Small intestine (tissue), 7 donors: ENCODE data around the gene NME2. TPM values are rescaled to one million over a fixed set of nuclear protein-coding genes. Genes with fewer than 3 reads are reported as not detected.
A peak's percentile ranks its signal among the peaks of the same experiment; 100 is the strongest.
"Not testable (repeated sequence)": the region's sequence is repeated elsewhere in the genome, so short reads cannot be mapped to it uniquely, and the experiment has no call there.

ENCODE experiments used
- DNase-seq, 2 donors: peaks; one replicate each; pipeline versions ENCODE4 v3.0.0 to v3.0.0-alpha.2; 2013
- FAIRE-seq: peaks from 2 replicates; lab custom pipeline; 2012; peaks lifted over from hg19 to GRCh38; lab: Jason Lieb, UNC
- H3K27ac ChIP-seq, 3 donors: one replicate each; pipeline ENCODE4 v1.5.1; 2013; ENCODE audit warnings: low read length in 2 of 3, mild to moderate bottlenecking in 2 of 3, control low read depth in 1 of 3, inconsistent platforms in 1 of 3, low read depth in 1 of 3, moderate library complexity in 1 of 3
- H3K27me3 ChIP-seq, 3 donors: one replicate each; pipeline ENCODE4 v1.6.1; 2013; ENCODE audit warnings: low read length in 3 of 3, inconsistent platforms in 1 of 3; ENCODE audit not compliant: control insufficient read depth in 3 of 3, insufficient read depth in 3 of 3
- H3K36me3 ChIP-seq, 3 donors: one replicate each; pipeline ENCODE4 v1.6.1; 2013; ENCODE audit warnings: low read length in 3 of 3, inconsistent platforms in 1 of 3, low read depth in 1 of 3, mild to moderate bottlenecking in 1 of 3, moderate library complexity in 1 of 3; ENCODE audit not compliant: control insufficient read depth in 3 of 3, insufficient read depth in 2 of 3
- H3K4me1 ChIP-seq, 3 donors: one replicate each; pipeline ENCODE4 v1.6.1; 2013; ENCODE audit warnings: low read length in 2 of 3, inconsistent platforms in 1 of 3, low read depth in 1 of 3, mild to moderate bottlenecking in 1 of 3, moderate library complexity in 1 of 3; ENCODE audit not compliant: control insufficient read depth in 3 of 3, insufficient read depth in 2 of 3
- H3K4me3 ChIP-seq, 3 donors: one replicate each; pipeline ENCODE4 v1.5.1; 2013; ENCODE audit warnings: low read length in 3 of 3, control low read depth in 1 of 3, inconsistent platforms in 1 of 3, low read depth in 1 of 3, mild to moderate bottlenecking in 1 of 3, moderate library complexity in 1 of 3
- H3K9me3 ChIP-seq, 2 donors: one replicate each; pipeline ENCODE4 v1.6.1; 2013; ENCODE audit warnings: low read depth in 1 of 2, low read length in 1 of 2; ENCODE audit not compliant: control insufficient read depth in 2 of 2, insufficient read depth in 1 of 2
- WGBS, 3 donors: extraction: QIAGEN DNeasy Blood & Tissue Kit; methylation state at CpG; one replicate each; pipeline ENCODE4 v1.1.7; 2013; 5-methylcytosine and 5-hydroxymethylcytosine counted together
- polyA plus RNA-seq, 4 donors: library from polyadenylated mRNA; stranded (reverse) in 3 of 4; unstranded in 1 of 4; fragments of 200-250 nt in 3 of 4; fragments of 120-200 nt in 1 of 4; gene quantifications; one replicate each; pipeline versions ENCODE4 v1.2.1 to v1.2.3, GENCODE V29; 2013
- donor health status: healthy with polysubstance abuse.
- donor health status: control.
- donor health status: control.
- donor health status: Bipolar disorder and iron deficiency.
- donor health status: healthy.

Gene NME2
- polyA plus RNA-seq, 4 donors, result 336 to 992 (median 467) TPM

DNA sequence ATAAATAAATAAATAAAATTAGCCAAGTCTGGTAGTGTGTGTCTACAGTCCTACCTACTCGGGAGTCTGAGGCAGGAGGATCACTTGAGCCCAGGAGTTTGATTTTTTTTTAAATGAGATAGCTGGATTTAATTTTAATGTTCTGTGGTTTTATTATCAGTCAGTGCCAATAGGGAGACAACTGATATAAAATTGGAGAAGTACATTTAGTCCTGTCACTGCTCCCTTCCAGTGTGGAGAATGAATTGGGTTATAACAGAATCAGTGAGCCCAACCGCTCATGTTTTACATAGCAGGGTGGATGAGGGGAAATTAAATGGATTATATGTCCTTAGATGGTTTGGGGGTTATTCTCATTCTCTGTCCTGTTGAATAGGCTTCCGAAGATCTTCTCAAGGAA, 6.6 kb upstream of the NME2 start:
- H3K36me3 ChIP-seq, result peaks cover 0 to 37% (median 10%) of the 10 kb centered on the region in 3 donors
- FAIRE-seq (no peak), DNase-seq (no peak)
- no peaks in the 10 kb centered on the region for H3K4me1 ChIP-seq
- 93 to 97% (median 96%) methylated on average over 3 of the region's 3 CpGs for WGBS, 3 donors
- no peaks in the 10 kb centered on the region for H3K9me3 ChIP-seq
- H3K27me3 ChIP-seq, result no peaks in the 10 kb centered on the region
- no peak overlapping the region for H3K27ac ChIP-seq
- no peak overlapping the region for H3K4me3 ChIP-seq

DNA sequence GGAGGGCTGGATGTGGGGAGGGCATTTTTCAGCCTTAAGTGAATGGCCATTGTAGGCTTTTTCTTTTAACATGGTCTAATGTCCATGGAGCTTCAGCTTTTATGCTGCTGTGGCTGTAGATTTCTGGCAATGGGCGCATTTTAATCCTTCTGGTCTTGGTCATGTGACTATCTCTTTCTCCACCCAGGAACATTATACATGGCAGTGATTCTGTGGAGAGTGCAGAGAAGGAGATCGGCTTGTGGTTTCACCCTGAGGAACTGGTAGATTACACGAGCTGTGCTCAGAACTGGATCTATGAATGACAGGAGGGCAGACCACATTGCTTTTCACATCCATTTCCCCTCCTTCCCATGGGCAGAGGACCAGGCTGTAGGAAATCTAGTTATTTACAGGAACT, 4.7 kb upstream of the NME2 start:
- H3K4me1 ChIP-seq, result peaks cover 0 to 8% (median 0%) of the 10 kb centered on the region in 3 donors
- H3K4me3 ChIP-seq, result no peak overlapping the region
- H3K27ac ChIP-seq, result no peak overlapping the region
- DNase-seq (no peak), FAIRE-seq (no peak)
- peaks cover 0 to 35% (median 10%) of the 10 kb centered on the region in 3 donors for H3K36me3 ChIP-seq
- no peaks in the 10 kb centered on the region for H3K9me3 ChIP-seq
- no peaks in the 10 kb centered on the region for H3K27me3 ChIP-seq
- 56 to 88% (median 87%) methylated on average over 3 of the region's 3 CpGs for WGBS, 3 donors

DNA sequence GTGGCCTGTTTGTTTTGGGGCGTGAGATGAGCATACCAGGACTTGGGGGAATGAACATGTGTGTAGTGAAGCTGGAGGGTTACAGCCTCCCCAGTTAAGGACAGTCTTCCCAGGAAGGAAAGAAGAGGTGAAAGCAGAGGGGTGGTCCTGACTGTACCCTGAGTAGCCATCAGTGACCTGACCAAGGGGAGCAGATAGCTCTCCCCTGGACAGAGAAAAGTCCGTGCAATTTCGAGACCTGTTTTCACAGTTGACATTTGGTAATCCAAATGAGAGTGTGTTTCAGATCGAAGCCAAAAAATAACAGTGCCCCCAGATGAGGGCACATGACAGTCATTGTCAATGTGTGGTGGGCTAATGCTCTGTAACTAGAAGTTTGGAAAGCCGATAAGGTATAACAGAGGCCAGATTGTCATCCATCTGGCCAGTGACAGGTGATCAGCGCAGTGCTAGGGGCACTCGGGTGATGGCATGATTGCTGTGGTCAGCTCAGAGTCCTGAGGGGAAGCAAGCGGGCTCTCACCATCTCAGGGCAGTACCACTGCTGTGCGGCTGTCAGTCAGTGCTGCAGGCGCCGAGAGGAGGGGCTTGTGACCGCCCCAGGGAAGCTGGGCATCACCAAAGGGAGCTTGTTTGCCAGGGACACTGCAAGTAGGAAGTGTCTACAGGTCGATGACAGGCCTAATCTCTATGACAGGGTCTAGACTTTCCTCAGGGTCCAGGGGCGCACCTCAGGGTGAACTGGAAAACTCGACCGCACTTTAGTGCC, 1.1 kb upstream of the NME2 start:
- no peaks in the 10 kb centered on the region for H3K9me3 ChIP-seq
- FAIRE-seq, result no peak
- no peak for DNase-seq
- H3K27me3 ChIP-seq, result no peaks in the 10 kb centered on the region
- WGBS, 3 donors, result 62 to 68% (median 66%) methylated on average over 16 of the region's 16 CpGs
- H3K27ac ChIP-seq, result peak overlapping the region; percentile 79 to 96 (median 91)
- H3K4me1 ChIP-seq, result peaks cover 0 to 8% (median 0%) of the 10 kb centered on the region in 3 donors
- peak overlapping the region in 2 of 3 donors; percentile 85 to 95 for H3K4me3 ChIP-seq
- H3K36me3 ChIP-seq, result peaks cover 0 to 42% (median 3%) of the 10 kb centered on the region in 3 donors

DNA sequence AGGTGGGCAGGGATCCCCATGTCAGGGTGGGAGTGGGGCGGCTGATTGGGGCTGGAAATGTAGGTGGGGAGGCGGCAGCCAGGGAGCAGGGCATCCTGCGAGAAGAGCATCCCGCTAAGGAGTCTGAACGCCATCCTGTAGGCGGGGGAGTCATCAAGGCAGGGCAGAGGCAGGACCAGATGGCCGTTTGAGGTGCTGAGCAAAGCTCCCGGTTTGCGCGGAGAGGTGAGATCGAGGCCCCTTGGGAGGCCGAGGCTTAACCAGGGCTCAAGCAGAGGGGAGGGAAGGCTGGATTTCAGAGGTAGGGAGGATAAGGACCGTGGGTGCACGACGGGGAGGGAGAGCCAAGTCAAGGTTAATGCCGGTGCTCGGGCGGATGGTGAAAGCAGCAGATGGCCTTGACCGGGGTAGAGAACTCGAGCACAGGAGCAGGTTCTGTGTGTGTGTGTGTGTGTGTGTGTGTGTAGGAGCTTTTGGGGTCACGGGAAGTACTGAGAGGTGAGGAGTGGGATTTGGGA, 472 bp upstream of the NME2 start:
- Histone ChIP-seq H3K9me3 (no peaks in the 10 kb centered on the region), H3K36me3 (peaks cover 0 to 42% (median 3%) of the 10 kb centered on the region in 3 donors), H3K27me3 (no peaks in the 10 kb centered on the region), H3K4me1 (peaks cover 0 to 8% (median 0%) of the 10 kb centered on the region in 3 donors), H3K27ac (peak overlapping the region; percentile 79 to 96 (median 91)), H3K4me3 (peak overlapping the region; percentile 71 to 95 (median 85))
- DNase-seq, result no peak
- WGBS, 3 donors, result 6 to 10% (median 7%) methylated on average over 20 to 21 of the region's 21 CpGs
- no peak for FAIRE-seq

DNA sequence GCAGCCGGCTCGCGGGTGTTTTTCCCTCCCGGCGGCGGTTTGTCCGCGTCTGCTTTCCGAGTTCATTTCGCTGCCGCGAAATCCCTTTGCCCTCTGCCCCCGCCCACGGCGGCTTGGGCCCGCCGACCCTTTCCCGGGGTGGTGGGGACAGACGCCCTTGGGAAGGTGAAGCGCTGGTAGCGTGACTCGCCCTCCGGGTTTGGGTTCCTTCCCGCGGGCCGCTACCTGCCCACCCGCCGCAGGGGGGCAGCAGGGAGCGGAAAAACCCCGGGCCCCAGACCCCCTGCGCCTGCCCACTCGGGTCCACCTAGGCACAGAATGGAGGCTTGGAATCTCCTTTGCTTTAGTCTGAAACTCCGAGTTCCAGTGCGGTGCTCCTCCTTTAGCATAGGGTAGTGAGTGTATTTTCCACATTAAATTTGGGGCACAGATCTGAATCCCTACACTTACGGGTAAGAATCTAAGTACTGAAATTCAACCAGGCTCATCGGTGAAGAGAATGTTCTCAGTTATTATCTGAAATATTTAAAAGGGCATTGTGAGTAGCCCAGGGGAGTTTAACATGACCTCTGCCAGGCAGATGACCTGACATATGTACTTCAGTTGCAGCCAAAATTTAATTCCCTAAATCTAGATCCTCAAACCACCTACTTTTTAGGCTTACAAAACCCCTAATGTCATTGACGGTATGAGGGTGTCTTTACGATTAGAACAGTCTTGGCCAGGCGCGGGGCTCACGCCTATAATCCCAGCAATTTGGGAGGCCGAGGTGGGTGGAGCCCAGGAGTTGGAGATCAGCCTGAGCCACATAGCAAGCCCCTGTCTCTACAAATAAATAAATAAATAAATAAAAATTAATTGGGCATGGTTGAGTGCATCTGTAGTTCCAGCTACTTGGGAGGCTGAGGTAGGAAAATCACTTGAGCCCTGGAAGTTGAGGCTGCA, 1.0 kb downstream of the NME2 start:
- no peaks in the 10 kb centered on the region for H3K9me3 ChIP-seq
- peak overlapping the region; percentile 79 to 96 (median 79) for H3K27ac ChIP-seq
- peaks cover 0 to 12% (median 2%) of the 10 kb centered on the region in 3 donors for H3K4me1 ChIP-seq
- no peak for FAIRE-seq
- WGBS, 3 donors, result 10 to 15% (median 13%) methylated on average over 25 to 42 of the region's 42 CpGs
- peak; percentile 58 to 83 for DNase-seq
- peaks cover 0 to 36% (median 3%) of the 10 kb centered on the region in 3 donors for H3K36me3 ChIP-seq
- H3K4me3 ChIP-seq, result peak overlapping the region; percentile 71 to 95 (median 85)
- H3K27me3 ChIP-seq, result no peaks in the 10 kb centered on the region

DNA sequence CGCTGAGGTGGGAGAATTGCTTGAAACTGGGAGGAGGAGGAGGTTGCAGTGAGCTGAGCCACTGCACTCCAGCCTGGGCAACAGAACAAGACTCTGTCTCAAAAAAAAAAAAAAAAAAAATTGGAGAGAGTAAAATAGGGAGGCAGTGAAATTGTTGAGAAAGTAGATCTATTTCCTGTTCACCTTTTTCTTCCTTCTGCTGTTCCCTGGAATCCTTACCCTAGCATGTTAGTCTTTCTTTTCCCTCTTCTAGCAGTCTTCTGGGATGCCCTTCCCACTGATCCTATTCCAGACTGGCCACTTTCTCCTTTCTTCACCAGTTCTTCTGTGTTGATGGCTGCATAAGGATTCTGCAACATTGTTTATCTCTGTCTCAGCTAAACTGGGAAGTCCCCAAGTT, 3.1 kb downstream of the NME2 start:
- Histone ChIP-seq H3K4me3 (no peak overlapping the region), H3K4me1 (peaks cover 0 to 12% (median 2%) of the 10 kb centered on the region in 3 donors), H3K27ac (no peak overlapping the region), H3K36me3 (peaks cover 2 to 44% (median 3%) of the 10 kb centered on the region in 3 donors), H3K27me3 (no peaks in the 10 kb centered on the region), H3K9me3 (no peaks in the 10 kb centered on the region)
- 86 to 98% (median 95%) methylated on average over 1 of the region's 1 CpG for WGBS, 3 donors
- DNase-seq, result no peak
- no peak for FAIRE-seq

DNA sequence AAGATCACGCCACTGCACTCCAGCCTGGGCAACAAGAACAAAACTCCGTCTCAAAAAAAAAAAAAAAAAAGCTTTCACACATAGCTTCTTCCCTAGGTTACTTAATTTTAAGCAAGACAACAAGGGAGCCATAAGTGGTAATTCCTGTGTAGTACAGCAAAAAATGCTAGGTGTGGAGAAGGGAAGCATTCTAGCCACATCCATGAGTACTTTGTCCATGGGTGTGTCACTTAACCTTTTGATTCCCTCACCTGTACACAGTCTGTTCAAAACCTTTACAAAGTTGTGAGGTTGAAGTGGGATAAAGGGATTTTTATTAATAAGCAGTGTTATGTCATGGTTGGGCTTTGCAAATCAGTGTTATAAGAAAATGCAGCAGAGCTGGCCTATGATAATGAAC, 4.5 kb downstream of the NME2 start:
- WGBS, 3 donors, result 42 to 90% (median 72%) methylated on average over 2 of the region's 2 CpGs
- Histone ChIP-seq H3K36me3 (peaks cover 2 to 54% (median 3%) of the 10 kb centered on the region in 3 donors), H3K27me3 (no peaks in the 10 kb centered on the region), H3K9me3 (no peaks in the 10 kb centered on the region), H3K4me1 (peaks cover 0 to 5% (median 2%) of the 10 kb centered on the region in 3 donors), H3K4me3 (no peak overlapping the region), H3K27ac (peak overlapping the region in 1 of 3 donors; percentile 65)
- DNase-seq (peak; percentile 60 to 70), FAIRE-seq (no peak)

DNA sequence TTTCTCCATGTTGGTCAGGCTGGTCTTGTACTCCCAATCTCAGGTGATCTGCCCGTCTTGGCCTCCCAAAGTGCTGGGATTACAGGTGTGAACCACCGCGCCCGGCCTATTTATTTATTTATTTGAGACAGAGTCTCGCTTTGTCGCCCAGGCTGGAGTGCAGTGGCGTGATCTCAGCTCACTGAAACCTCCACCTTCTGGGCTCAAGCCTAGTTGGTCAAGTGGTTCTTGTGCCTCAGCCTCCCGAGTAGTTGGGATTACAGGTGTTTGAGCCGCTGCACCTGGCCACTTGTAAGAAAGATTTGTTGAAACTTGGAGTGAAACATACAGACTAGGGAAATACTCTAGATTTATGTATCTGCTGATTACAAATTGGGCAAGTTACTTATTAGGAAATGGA, 5.8 kb downstream of the NME2 start:
- H3K4me3 ChIP-seq, DNase-seq, FAIRE-seq, H3K27me3 ChIP-seq, H3K4me1 ChIP-seq, H3K9me3 ChIP-seq, H3K27ac ChIP-seq: not testable (repeated sequence)
- peaks cover 2 to 55% (median 3%) of the 10 kb centered on the region in 3 donors for H3K36me3 ChIP-seq
- WGBS, 3 donors, result 84 to 95% (median 92%) methylated on average over 9 of the region's 9 CpGs
